ENCODE results near the gene S1PR4.
A peak's percentile ranks its signal among the peaks of the same experiment; 100 is the strongest.
"Not testable (repeated sequence)": the region's sequence is repeated elsewhere in the genome, so short reads cannot be mapped to it uniquely, and the experiment has no call there.

S1PR4 gene

DNA sequence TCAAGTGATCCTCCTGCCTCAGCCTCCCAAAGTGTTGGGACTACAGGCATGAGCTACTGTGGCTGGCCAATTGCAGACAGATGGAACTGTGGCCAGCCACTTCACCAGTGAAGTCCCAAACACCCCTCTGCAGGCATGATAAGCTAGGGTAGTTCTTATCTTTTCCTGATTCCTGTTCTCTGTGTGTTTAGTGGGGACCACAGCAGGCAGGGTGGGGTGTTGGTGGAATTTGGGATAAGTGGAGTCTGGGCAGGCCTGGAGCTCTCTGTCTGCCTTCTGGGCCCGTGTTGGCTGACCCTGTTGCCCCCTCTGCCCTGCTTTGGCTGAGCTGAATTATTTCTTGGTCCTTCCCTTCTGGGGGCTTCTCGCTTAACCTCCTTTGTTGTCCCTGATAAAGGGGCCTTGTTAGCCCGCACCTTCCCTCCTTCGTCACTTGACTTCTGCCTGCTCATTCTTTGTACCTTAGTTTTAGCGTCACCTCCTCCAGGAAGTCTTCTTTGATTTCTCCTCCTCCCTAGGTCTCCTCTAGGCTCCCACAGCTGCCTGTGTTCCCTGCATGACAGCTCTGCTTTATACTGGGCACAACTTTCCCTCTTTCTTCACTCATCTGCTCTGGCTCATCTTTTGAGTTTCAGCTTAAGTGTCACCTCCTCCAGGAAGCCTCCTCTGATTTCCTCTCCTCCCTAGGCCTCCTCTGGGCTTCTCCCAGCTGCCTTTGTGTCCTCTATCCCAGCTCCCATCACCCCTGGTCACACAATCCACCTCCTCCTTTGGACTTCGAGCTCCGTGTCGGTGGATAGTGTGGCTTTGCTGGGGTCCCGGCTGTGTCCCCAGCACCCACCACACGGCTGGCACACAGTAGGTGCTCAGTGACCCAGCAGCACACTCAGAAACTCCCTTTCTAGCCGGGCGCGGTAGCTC lies 5.4 kb downstream of the S1PR4 start:
- DNase-seq = no peak

- DNase-seq = peak; percentile 72
Measured at GRCh38 chr19:3184847-3185460, 6.4 kb downstream of the S1PR4 start.

GRCh38 chr19:3185461-3186159 lies 7.0 kb downstream of the S1PR4 start, which contains the start of gene NCLN:
TSS of gene NCLN (plus strand) at chr19:3185930. CDS start at chr19:3186031, 101 bp downstream.
- DNase-seq = peak; percentile 95

- DNase-seq = no peak
Measured at GRCh38 chr19:3186160-3186688, 7.7 kb downstream of the S1PR4 start.

GRCh38 chr19:3186891-3187661 lies 8.5 kb downstream of the S1PR4 start:
- DNase-seq = no peak

GRCh38 chr19:3187662-3188511 lies 9.3 kb downstream of the S1PR4 start:
- no peak for DNase-seq

DNA sequence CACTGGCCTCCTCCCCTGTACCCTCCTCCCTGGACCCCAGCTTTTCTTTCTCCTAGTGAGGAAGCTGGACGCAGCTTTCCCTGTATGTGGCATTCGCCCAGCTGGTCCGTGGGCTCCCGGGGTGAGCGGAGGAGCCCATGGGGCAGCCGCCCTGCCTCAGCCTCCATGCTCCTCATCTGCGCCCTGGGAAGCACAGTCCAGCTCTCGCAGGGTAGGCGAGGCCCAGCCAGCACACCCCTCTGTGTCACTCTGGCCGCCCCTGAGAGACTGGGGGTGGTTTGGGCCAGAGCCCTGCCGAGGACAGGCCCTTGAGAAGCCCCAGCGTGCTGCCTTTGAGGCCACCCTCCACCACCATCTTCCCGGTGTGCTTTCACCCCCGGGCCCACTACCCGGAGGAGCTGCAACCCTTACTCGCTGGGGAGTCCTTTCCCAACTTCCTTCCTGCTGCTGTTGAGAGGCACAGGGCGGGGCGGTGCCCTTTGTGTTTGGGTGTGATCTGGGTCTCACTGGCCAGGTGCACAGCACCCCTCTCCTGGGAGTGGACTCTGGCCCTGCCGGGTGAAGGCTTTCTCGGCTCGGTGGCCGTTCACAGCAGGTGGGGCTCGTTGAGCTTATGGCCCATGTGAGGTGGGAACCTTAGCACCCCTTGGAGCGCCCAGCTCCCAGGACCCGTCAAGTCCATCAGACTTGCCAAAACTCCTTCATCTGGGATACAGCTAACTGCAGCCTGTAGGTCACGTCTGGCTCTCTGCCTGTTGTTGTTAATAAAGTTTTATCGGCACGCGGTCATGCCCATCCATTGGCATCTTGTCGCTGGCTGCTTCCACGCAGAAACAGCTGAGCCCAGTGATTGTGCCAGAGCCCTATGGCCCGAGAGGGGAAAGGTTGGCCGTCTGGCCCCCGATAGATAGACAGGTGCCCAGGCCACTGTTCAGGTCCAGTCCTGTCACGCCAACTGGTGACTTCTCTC lies 10.3 kb downstream of the S1PR4 start:
- no peak for DNase-seq

GRCh38 chr19:3189702-3190469 lies 11.3 kb downstream of the S1PR4 start:
- no peak for DNase-seq

DNA sequence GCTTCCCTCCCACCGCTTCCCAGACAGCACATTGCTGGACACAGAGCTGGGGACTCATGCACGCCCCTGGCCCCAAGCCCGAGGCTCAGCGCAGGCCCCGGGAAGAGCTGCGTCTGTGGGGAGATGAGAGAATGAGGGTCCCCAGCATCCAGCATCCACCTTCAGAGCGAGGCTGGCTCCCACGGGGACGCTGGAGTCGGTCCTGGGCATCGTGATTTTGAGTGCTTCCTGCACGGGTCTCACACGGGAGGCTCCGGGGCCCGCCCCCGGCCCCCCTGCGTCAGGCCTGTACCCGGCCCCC lies 11.9 kb downstream of the S1PR4 start:
- no peak for DNase-seq

DNA sequence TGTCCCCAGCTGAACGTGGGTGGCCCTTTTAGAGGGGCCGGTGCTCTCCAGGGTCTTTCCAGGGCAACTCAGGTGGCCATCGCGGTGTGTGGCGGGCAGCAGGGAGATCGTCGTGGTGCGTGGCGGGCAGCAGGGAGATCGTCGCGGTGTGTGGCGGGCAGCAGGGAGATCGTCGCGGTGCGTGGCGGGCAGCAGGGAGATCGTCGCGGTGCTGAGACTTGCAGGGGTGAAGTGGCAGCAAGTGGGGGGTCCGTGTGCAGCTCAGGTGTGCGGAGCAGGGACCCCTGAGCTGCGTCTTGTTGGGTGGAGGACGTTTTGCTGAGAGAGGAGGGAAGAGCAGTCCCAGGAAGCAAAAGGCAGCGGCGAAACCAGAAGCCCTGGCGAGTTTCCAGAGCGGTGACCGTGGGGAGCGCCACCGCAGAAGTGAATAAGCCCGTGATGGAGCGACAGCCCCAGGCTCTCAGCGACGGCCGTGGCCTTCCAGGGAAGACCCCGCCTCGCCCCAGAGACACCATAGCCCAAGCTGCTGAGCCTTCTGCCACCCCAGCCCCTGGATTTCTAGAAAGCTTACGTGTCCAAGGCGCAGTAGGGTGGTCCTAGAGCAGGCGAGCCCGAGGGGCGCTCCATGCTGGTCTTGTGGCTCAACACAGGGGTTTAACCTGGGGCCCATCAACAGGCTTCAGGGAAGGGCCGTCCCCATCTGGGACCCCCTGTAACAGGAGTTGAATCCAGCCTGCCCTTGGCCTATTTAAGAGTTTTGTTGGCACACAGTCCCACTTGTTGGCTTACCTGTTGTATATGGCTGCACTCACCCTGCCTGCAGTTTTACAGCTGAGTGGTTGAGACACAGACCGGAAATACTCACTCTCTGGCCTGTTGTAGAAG lies 12.6 kb downstream of the S1PR4 start:
- DNase-seq = no peak

DNA sequence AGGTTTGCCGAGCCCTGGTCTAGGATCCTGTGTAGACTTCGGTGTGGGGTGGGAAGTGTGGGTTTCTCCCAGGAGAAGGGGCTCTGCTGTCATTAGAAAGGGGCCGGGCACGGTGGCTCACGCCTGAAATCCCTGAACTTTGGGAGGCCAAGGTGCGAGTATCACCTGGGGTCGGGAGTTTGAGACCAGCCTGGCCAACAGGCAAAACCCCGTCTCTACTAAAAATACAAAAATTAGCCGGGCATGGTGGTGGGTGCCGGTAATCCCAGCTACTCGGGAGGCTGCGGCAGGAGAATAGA lies 13.2 kb downstream of the S1PR4 start:
- DNase-seq = not testable (repeated sequence)

- DNase-seq = no peak
Measured at GRCh38 chr19:3192228-3192635, 13.7 kb downstream of the S1PR4 start.

GRCh38 chr19:3192684-3193083 lies 14.1 kb downstream of the S1PR4 start:
- DNase-seq = no peak

GRCh38 chr19:3193256-3194105 lies 14.9 kb downstream of the S1PR4 start:
- no peak for DNase-seq

- DNase-seq = no peak
Measured at GRCh38 chr19:3194106-3195087, 15.8 kb downstream of the S1PR4 start.

All from activated CD4-positive, alpha-beta T cell treated with anti-CD3 and anti-CD28 coated beads, Interleukin-2, amount 50 U/mL, for 16 hours (primary cell).